Hematopoietic multipotent progenitor cell treated with erythropoietin and hydrocortisone succinate and interleukin-3 and kit ligand, for 8 days (in vitro differentiated cells): ENCODE measurements around the gene HMX1.

Source experiments
- DNase-seq: peaks from one replicate; pipeline ENCODE4 v3.0.0-alpha.2; 2015

The HMX1 gene

DNA sequence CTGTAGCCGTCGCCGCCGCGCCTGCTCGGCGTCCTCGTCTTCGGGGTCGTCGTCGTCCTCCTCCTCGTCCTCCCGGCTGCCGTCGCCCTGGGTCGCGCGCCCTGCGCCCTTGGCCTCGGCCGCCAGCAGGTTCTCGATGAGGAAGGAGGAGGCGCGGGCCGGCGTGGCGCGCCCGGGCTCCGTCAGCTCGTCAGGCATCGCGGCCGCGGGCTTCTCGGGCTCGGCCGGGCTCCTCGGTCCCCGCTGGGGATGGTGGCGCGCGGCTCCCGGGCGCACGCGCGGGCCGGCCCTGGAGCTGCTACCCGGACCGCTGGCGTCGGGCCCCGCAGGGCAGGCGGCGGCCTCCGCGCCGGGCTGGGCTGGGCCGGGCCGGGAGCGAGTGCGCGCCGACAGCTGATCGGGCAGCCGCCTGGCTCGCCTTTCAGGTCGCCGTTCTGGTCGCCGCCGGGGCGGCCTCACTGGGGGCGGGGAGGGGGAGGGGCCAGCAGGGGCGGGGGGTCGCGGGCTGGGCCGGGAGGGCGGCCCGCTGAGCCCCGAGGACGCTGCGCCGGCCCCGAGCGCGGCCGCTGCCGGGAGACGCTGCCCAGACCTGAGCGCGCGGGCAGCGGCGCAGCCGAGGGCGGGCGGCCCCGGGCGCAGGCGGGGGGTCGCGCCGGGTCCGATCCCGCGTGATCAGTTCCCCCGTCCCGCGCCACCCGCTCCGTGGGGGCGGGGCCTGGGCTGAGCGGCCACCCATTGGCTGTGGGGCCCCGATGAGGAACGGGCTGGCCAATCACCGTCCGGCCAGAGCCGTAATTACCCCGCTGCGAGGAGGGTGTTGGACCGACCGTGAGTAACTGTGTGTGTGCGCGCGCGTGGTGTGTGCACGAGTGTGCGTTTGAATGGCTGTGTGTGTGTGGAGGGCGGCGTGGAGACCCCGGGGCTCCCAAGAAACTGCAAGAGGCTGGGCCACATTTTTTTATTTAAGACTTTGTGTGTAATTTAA is at the start of gene HMX1:
Gene HMX1, minus strand, starts transcription at position 423 of the 985 bp plus-strand sequence. Its CDS starts 225 bp downstream, at position 198.
- no peak for DNase-seq

GRCh38 chr4:8920969-8921368 is 49.3 kb upstream of the HMX1 start:
- DNase-seq, result no peak

- no peak for DNase-seq
These were observed 48.8 kb upstream of the HMX1 start for GRCh38 chr4:8920289-8920965.

GRCh38 chr4:8919651-8920288 is 48.1 kb upstream of the HMX1 start:
- DNase-seq, result no peak

GRCh38 chr4:8917868-8918783 is 46.5 kb upstream of the HMX1 start:
- DNase-seq, result peak; percentile 47

DNA sequence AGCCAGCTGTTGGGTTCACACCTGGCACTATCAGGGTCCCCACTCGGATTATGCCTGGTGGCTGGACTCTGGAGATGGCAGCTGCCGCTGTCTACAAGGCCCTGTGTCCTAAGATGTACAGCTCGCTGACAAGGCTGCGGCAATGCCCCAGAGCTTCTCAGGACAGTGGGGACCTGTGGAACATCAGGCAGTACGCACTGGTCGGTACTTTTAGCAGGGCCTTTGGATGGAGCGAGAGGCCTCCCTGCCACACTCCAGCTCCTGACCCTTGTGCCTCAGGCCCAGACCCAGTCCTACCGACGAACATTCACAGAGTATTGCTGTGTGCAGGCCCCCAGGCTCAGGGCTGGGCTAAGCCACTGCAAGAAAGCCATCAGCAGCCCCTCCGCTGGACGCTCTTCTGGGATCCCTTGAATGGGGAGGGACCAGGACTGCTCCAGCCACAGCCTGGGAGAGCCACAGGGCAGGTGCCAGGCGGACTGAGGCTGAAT is 45.7 kb upstream of the HMX1 start:
- DNase-seq, result no peak

GRCh38 chr4:8916906-8917305 is 45.3 kb upstream of the HMX1 start:
- DNase-seq, result no peak

DNA sequence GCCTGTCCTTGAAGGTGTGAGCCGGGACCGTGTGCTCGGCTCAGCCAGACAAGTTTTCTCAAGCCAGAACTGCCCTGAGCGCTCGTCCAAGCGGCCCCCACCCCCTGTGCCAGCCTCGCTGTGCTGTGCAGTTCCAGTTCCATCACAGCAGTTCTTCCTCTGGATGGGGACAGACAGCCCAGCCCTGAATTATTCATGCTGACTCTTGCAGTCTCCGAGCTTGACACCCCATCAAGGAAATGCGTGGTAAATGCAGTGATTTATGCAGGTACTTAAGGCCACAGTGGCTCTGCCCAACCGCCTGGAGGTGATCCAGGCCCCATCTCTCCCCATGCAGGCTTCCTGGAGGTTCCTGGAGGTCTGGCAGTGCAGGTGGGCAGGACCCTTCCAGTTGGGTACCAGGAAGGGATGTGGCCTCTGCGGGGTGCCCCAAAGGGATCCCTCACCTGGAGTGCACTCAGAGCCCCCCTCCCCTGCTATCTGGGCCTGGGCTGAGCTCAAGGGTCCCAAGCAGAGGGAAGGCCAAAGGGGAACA is 44.8 kb upstream of the HMX1 start:
- DNase-seq, result no peak

GRCh38 chr4:8915201-8916200 is 43.9 kb upstream of the HMX1 start:
- no peak for DNase-seq

DNA sequence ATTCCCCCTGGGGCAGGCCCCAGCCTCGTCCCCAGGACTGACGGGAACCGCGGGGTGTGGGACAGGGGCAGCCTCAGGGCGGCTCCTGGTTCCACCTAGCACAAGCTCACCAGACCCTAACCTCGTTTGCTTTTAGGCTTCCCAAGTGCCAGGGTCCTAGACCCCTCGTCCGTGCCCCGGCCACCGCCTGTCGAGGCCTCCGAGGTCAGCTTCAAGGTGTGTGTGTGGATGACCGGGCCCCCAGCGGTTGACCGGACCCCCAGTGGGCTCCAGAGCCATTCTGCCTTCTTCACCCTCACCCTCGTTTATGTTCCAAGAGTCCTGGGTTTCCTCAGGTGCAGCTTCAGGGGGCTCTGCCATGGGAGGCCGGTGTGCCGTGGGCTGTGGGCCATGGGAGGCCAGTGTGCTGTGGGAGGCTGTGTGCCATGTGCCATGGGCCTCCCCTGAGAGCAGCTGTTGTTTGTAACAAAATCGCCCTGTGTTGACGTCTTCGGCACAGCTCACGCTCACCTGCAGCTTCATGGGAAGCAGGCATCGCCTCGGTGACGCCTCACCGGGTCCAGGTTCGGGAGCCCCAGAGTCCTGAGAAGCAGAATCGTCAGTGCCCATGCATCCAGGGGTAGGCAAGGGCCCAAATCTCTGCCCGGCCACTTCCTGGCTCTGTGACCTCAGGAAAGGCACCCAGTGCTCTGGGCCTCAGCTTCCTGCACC is 43.0 kb upstream of the HMX1 start:
- no peak for DNase-seq

- no peak for DNase-seq
These were observed 42.3 kb upstream of the HMX1 start for GRCh38 chr4:8913858-8914460.

GRCh38 chr4:8913121-8913857 is 41.6 kb upstream of the HMX1 start:
- no peak for DNase-seq

- DNase-seq, result no peak
These were observed 40.9 kb upstream of the HMX1 start for GRCh38 chr4:8912506-8912905.

GRCh38 chr4:8912089-8912455 is 40.4 kb upstream of the HMX1 start:
- DNase-seq, result no peak

- no peak for DNase-seq
These were observed 39.9 kb upstream of the HMX1 start for GRCh38 chr4:8911316-8912088.

GRCh38 chr4:8910822-8911315 is 39.2 kb upstream of the HMX1 start:
- DNase-seq, result no peak

- DNase-seq, result no peak
These were observed 38.6 kb upstream of the HMX1 start for GRCh38 chr4:8910100-8910821.
